Left colon (tissue), 2 donors: ENCODE results near the gene TSPAN6. TPM values are rescaled to one million over a fixed set of nuclear protein-coding genes. Genes with fewer than 3 reads are reported as not detected.

Experiments
- ATAC-seq: fragments of 200-7000 bp; cut with Tn5 transposase; one replicate; pipeline ENCODE4 v1.9.1; 2020; ENCODE audit warnings: mild to moderate bottlenecking, moderate library complexity
- DNase-seq, 2 donors: peaks; one replicate each; pipeline ENCODE4 v3.0.0-alpha.2; 2020
- intact Hi-C, 2 donors: fragments of 100-400 bp; cut with DNase I in 1 of 2; cut with micrococcal nuclease in 1 of 2; formaldehyde crosslinking; loops; one replicate each; pipeline versions ENCODE4 v1.11.2 to v1.14.0; 2022; cut with DNase I, micrococcal nuclease
- total RNA-seq, 2 donors: library from RNA; stranded (reverse); fragmentation: NEBNext Ultra II Directional; extraction: Animal tissue kit (Norgen Biotek cat#: 25700); gene quantifications; one replicate each; pipeline ENCODE4 v1.2.1, GENCODE V29; 2021
- donor health status: DM: no; HTN: no; CAD: no.
- donor health status: DM: yes; HTN: yes; CAD: no.

The TSPAN6 gene
- total RNA-seq, 2 donors from 2014 or later, result 93.9 to 154 TPM

DNA sequence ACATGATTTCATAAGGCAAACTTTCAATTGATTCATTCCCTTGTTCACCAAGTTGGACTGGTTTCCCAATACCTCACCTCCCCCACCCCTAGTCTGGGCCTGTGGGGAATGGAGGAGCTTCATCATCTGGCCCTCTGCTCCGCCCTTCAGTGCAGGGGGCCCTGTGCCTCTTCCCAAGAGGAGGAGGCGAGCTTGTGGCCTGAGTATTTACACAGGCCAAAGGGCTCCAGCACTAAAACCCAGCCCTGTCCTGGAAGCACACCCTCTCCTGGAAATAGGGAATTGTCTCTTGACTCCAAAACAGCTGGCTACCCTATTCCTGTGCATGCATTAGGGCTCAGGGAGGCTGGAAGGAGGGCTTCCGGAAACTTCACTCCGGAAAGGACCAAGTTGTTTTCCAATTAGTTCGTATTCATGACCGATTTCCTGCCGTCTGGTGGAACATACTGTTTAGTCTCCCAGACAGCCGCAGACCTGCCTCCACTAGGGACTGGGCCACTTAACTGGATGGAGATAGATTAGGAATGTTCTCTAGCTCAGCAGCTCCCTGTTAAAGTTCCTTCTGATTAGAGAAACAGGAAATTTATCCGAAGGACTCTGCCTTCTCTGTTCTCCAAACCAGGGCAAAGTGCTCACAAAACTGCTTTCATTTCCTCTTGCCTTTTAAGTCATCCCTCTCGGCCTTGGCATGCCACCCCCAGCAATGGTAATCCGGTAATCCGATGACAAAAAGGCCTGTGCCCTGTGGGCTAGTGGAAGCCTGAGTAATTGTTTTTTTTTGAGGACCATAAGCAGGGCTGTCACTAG, 13.1 kb upstream of the TSPAN6 start:
- DNase-seq (peak; percentile 59 to 86), ATAC-seq (peak; percentile 83)
- intact Hi-C loops, result no loop called here

DNA sequence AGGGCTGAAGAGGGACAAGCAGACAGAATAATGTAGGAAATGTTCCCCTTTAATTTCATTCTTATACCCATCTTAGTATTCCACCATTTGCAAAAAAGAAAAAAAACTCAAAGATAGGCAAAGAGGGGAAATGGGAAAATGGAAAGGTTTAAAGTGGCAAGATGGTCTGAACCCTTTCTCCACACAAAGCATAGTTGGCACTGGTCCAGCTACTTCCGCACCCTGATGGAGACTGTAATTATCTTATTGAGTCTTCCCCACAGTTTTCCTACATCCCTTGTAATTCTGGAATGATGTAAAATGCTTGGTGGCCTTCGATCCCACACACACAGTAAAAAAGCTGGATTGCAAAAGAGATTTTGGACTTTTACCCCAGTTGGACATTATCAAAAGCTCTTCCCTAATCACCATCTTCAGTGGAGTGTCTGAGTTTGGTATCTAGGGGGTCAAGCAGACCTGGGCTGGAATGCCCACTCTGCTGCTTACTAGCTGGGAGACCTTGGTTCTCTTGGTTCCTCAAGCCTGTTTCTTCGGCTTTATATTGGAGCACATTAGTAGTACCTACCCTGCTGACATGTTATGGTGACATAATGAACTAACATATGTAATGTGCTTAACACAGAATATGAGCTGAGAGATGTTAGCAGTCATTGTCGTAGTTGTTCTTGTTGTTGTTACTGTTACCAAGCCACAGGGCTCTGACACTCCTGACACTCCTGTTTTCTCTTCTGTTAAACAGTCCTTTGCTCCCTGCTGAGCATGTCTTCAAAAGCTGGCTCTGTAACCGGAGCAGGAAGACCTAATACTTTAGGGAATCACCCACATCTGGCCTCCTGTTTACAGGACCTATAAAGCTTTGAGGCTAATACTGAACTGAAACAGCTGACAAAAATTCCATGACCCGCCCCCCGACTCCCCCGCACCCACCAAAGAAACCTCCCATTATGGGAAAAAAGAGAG, 12.1 kb upstream of the TSPAN6 start:
- DNase-seq, result peak in 1 of 2 donors; percentile 25
- ATAC-seq, result peak; percentile 31
- intact Hi-C loops, result no loop called here

DNA sequence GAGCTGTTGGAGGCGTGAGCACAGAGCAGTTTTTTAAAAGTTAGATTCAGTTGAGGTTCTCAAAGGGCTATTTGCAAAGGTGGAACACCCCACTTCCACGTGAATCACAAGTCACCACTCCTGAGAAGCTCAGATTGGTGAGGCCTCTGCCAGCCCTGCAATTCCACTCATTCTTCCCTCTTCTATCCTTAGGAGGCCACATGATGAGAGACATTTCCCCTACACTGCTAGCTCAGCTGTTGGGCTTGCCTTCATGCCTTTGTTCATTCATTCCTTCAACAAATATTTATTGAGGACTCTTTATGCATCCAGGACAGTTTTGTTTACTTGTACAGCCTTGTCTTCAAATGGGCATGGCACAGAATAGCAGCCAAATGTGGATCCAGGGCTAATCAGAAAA, 11.1 kb upstream of the TSPAN6 start:
- intact Hi-C loops, result no loop called here
- no peak for ATAC-seq
- no peak for DNase-seq

DNA sequence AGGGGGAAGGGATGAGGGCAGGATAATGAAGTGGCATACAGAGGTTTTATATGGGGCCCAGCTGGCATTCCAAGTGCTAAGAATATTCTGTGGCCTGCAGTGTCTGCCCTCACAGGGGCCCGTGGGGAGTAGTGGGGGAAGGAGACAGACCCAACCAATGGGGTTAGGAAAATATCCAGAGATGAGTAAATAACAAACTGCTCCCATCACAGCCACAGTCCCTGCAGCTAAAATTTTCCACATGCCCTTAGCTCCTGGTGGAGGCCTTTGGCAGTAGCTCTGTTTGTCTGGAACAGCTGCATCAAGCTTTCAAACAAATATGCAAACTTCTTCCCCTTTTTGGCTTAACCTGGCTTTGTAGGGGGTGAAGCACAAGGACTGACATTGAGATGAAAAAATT, 10.5 kb upstream of the TSPAN6 start:
- intact Hi-C loops, result no loop called here
- ATAC-seq (no peak), DNase-seq (no peak)

DNA sequence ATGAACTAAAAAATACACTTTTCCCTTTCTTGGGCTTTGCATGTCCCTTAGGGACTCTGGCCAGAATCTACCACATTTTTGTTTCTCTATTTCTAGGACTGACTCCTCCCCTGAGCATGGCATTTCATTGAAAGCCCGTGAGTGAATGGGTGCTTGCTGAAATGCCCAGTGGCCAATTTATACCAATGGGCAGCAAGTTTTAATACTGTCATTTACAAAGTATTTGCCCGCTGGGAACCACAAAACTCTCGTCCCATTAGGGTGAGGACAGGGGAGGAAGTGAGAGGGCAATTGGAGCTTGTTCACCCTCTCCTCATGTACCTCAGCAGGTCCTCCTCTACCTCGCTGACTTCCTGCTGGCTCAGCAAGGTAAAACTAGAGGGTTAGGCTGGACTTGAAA, 8.5 kb upstream of the TSPAN6 start:
- DNase-seq, result no peak
- intact Hi-C loops, result no loop called here
- ATAC-seq, result no peak

DNA sequence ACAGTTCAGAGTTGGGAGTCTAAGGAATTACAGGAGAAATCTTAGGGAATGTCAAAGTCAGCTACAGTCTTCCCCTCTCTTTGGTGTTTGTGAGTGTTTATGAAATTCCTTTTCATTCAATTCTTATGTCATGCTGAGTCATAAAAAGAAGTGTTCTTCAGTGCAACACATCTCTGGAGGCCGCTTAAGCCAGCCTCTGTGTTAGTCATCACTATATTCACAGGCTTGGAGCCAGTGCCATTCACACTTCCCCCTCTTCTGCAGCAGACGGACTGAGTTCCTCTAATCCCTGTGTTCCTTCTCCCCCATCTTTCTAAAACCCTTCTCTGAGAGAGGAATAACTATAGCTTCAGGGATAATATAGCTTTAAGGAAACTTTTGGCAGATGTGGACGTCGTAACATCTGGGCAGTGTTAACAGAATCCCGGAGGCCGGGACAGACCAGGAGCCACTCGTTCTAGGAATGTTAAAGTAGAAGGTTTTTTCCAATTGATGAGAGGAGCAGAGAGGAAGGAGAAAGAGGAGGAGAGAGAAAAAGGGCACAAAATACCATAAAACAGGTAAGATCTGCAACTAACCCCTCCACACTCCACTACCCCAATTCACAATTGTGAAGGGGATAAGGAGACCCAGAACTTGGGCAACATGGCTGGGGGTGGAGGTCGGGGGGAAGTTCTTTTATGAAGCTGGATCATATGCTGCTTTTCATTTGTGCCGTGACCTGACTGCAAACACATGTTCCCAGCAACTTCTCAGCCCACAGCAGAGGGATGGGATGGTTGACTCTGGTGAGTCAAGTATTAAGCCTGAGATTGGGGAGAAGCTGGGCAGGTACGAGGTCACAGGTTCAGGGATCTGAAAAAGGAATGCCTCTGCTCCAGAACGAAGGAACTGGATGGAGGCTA, 7.6 kb upstream of the TSPAN6 start, which contains the start of gene SRPX2:
TSS of gene SRPX2 (plus strand) at position 244 of the 905 bp plus-strand sequence. CDS start 2,124 bp downstream, outside the sequence.
- ATAC-seq, result peak; percentile 71
- intact Hi-C loops, result no loop called here
- peak in 1 of 2 donors; percentile 57 for DNase-seq

DNA sequence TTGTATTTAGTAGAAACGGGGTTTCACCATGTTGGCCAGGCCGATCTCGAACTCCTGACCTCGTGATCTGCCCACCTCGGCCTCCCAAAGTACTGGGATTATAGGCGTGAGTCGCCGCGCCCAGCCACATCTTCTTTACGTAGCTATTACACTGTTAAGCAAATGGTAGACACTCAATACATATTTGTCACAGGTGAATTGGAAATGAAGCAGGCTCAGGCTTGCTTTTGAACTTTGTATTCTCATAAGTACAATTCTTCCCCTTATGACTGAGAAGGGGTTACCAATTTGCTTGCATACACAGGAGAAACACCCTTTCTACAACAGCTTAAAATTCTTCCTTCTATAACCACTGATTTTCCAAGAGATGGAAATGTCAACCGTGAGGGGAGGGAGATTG, 6.6 kb upstream of the TSPAN6 start:
- intact Hi-C loops, result no loop called here
- DNase-seq (no peak), ATAC-seq (no peak)

DNA sequence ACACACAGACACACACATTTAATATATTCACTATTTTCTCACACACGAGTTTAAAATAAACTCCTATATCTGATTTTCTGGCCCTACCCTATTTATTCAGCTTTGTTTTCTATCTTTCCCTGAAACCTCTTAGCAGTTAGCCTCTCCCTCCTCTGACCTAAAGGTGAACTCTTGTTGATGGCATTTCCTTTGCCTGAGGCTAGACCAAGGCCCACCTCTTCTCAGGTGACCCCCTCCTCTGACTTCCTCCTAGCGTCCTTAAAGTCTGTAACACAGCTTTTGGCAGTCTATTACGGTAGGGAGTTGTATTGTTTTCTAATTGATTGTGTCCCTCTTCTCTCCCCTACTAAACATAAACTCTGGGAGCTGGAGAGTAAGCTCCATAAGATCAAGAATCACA, 5.7 kb upstream of the TSPAN6 start:
- DNase-seq (no peak), ATAC-seq (no peak)
- intact Hi-C loops, result no loop called here

DNA sequence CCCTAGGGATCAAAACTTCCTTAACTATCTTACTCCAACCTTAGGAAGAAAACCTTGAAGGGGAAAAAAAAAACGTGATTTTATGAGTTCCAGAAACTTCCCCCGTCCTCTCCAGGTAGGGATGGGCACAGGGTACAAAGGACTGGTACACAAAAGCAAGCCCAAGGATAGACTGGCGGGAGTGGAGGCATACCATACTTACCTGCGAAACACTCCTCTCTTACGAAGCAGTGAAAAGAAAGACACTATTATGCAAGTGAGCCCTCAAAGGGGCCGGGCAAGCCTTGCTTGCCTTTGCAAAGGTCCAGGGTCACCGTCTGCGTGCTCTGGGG, 651 bp downstream of the TSPAN6 start:
- DNase-seq (no peak), ATAC-seq (peak; percentile 73)
- intact Hi-C loops, result no loop called here

DNA sequence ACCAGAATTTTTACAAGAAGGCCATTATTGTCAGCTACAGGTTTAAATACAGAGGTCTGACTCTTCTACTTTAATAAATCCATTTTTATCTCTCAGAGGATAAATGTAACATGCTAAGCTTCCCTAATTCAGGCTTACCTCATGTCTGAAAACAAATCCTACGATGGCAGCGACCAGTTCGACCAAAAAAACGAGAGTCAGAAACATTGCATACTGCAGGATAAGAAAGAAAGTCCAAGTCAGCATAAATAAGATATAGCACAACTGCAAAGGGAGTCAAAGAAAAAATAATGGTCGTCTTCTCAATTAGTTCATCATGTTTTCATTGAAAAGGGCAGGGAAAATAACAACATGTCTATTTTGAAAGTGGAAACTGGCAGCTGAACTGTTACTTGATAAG, 1.6 kb downstream of the TSPAN6 start:
- DNase-seq (no peak), ATAC-seq (no peak)
- intact Hi-C loops, result no loop called here

DNA sequence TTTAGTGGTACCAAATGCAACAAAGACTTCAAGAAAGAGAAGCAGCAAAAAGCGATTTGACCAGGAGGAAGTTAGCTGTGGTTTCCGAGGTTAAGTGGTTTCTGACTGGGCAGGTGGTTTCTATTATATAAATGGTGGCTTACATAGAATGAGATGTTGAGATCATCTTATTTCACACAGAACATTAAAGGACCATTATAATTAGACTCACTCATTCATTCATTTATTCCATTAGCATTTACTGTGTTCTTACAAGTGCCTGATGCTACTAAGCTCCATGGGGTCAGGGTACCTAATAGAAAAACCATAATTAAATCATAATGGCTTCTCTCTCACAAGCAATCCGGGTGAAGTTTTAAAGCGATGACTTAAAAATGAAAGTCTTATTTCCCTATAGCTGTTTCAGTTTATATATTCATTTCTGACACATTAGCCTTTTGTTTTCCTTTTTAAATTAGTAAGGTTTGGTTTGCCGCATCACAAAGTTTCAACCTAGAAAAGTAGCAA, 10.6 kb downstream of the TSPAN6 start:
- ATAC-seq, result no peak
- DNase-seq, result no peak
- intact Hi-C loops, result no loop called here

DNA sequence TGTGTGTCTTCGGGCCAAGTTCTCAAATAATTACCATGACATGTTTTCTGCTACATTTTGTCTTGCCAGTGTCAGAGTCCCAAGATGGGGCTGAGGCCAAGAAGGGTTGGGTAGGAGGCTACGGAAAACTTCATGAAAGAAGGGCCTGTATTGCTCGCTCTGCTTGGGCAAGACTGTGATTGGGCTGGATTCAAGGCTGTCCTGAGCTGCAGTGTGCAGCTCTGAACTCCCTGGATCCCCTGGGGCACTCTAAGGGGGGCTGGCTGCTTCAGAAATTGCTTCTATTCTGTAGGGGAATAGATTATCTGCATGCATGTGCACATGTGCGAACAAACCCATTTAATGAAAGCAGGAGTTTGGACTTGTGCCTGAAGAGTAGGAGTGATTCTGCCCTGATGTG, 13.6 kb downstream of the TSPAN6 start:
- ATAC-seq, result no peak
- intact Hi-C loops, result no loop called here

DNA sequence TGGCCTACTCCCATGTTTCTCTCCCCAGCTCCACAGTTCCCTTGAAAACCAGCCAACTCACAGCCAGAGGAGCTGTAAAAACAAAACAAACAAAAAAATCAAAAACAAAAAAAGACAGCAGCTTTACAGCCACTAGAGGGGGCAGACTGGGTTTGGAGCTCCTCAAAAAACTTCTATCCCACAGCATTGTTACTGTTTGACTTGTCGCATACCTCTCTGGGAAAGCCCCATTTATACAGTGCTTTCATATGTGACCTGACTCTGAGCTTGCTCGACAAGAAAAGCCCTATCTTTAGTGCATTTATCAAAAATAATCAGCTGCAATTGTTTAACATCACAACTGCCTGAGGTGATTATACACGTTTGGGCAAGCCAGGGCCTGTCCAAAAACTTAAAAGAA, 21.6 kb downstream of the TSPAN6 start:
- peak; percentile 61 for ATAC-seq
- peak in 1 of 2 donors; percentile 14 for DNase-seq
- intact Hi-C loops, result no loop called here

More for the DNA sequence above, 13.6 kb downstream of the TSPAN6 start:
- DNase-seq, result no peak

DNA sequence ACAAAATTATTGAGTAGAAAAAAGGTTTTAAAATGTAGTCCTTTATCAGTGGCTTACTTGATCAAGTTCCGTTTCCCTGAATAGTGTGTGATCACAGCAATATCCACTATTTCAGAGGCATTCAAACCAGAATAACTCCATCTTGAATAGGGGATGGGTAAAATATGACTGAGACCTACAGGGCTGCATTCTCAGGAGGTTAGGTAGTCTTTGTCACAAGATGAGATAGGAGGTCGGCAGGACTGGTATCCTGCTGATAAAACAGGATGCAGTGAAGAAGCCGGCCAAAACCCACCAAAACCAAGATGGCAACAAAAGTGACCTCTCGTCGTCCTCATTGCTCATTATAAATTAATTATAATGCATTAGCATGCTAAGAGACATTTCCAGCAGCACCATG, 24.7 kb downstream of the TSPAN6 start:
- no peak for ATAC-seq
- intact Hi-C loops, result no loop called here
- no peak for DNase-seq

DNA sequence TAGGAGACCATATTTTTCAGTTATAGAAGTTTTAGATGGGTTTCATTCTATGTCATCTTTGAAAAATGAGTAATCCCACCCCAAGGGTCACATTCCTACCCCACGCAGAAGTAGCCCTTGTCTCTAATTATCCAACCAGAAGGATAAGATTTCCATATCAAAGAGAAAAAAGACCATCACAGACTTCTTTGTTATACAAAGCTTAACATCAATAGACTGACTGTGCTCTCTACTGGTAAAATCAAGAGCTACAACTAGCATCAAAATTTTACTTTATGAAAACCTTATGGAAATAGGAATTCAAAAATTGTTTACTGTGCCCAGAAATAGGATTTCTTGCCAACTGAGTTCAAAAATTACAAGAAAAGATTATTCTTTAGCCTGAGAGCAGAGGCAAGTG, 27.0 kb downstream of the TSPAN6 start:
- peak; percentile 32 for ATAC-seq

DNA sequence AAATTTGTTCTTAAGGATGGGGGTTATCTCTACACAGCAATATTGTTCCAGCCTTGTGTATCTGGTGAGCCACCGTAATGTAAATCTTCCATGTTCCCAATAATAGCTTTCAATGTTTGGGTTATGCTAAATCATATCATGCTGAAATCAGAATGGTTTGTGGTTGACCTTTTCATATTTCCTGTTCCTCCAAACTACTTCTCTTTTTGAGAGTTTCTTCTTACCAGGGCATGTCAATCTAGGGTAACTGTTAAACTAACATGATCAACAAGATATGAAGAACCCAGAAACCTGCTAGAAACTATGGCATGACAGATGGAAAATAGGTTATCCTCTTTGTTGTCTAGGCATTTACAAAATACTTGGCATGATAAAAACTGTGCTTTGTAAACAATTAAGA, 29.9 kb downstream of the TSPAN6 start:
- ATAC-seq (no peak), DNase-seq (no peak)
- intact Hi-C loops, result no loop called here

More for the DNA sequence above, 27.0 kb downstream of the TSPAN6 start:
- DNase-seq, result no peak
- intact Hi-C loops, result no loop called here

DNA sequence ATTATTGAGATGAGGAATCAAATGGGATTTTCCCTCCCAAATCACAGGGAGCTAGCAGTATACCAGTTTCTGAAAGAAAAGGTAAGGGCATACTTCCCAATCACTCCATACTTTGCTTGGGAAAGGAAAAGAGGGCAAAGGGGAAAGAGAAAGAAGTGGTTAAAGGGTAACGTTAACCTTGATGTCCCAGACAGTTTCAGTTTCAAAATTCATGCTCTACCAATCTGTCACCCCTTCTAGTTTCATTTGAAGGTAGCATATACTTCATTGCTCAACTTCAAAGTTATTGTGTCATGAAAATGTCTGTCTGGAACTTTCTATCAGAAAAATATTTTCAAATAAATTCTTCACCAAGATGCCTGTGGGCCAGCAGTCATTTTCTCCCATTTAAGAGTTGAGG, 35.8 kb downstream of the TSPAN6 start:
- intact Hi-C loops, result no loop called here
- DNase-seq (no peak), ATAC-seq (peak; percentile 45)

DNA sequence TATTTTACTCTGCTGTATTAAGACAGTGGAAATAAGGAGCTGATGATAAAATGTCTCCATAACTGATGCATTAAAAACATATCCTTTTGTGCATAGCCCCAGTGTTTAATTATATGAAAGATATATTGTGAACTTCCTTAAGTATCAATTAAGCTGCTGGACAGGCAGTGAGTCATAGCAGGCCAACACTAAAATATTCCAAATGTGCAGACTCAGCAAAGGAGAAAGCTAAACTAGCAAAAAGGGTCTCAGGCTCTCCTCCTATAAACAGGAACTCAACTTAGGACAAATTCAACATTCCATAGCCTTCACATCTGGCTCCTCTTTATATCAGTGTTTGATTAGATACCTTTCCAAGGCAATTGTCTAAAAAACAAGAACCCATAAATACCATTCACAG, 36.3 kb downstream of the TSPAN6 start:
- intact Hi-C loops, result no loop called here
- DNase-seq, result no peak
- ATAC-seq, result no peak

DNA sequence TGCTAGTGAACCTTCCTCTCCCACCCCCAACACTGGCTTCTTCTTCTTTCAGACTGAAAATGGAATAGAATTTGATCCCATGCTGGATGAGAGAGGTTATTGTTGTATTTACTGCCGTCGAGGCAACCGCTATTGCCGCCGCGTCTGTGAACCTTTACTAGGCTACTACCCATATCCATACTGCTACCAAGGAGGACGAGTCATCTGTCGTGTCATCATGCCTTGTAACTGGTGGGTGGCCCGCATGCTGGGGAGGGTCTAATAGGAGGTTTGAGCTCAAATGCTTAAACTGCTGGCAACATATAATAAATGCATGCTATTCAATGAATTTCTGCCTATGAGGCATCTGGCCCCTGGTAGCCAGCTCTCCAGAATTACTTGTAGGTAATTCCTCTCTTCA, 37.1 kb downstream of the TSPAN6 start:
- intact Hi-C loops, result no loop called here
- no peak for DNase-seq
- no peak for ATAC-seq
